ENCODE measurements around the gene TXNL4A. TPM values are rescaled to one million over a fixed set of nuclear protein-coding genes. Genes with fewer than 3 reads are reported as not detected.

The TXNL4A gene
- total RNA-seq, 1 experiment from 2014 or later: 216 TPM

DNA sequence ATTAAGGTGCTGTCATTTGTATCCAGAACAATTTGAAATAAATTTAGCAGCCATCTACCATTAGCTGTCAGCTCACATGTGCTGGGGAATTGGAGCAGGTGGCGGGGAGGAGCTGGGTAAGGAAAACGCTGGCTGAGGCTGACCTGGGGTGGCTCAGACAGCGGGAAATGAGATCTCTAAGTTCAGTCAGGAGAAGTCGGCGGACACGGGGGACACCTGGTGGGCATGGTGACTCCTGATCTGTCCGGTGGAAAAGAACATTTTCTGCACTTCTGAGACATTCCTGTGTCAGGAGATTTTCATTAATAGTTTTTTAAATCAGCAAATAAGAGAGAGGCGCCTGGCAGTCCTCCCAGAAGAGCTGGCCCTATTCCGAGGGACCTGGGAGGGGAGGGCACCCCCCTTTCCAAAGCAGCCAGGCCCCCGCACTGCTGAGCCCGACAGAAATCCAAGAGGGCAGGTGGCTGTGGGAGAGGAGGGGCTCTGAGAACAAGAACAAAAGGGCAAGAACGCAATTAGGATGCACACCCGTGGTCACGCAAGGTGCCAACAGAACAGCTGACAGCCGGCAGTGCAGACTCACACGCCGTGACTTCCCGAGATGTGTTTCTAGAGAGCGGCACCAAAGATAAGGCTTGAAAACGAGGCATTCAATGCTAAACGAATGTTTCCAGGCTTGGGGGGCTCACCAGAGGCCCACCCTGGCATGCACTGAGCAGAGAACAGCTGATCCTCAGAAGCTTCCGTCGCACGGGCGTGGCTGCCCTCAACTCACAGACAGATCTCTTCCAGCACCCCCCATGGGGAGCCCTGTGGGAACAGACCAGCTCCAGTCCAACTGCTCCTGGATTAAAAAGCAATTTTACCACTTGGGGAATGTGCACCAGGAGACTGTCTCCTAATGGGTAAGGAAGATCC lies 63.3 kb downstream of the TXNL4A start:
- CTCF ChIA-PET: no interaction called here
- Histone ChIP-seq H3K4me1 (ENCODE audit: insufficient read depth, low read length, poor library complexity, severe bottlenecking) (no peaks in the 10 kb centered on the region), H3K9me3 (ENCODE audit: low read depth, low read length, poor library complexity, severe bottlenecking) (peaks cover 15% of the 10 kb centered on the region), H3K27ac (ENCODE audit: low read depth, low read length, poor library complexity, severe bottlenecking) (peak overlapping the region; percentile 5), H3K27me3 (replicated peaks; ENCODE audit: insufficient read depth, low read depth, low read length, poor library complexity) (no peaks in the 10 kb centered on the region), H3K4me3 (ENCODE audit: low read depth, low read length, poor library complexity, severe bottlenecking) (no peak overlapping the region), H3K36me3 (ENCODE audit: insufficient read depth, low read length, poor library complexity, severe bottlenecking) (peaks cover 18% of the 10 kb centered on the region)
- POLR2A ChIA-PET (ENCODE audit: low non-redundant PET): no interaction called here
- intact Hi-C loops (cut with micrococcal nuclease; ENCODE audit: unreplicated experiment): no loop called here
- no peak for TF ChIP-seq EZH2 (IDR thresholded peaks at IDR 0.05; ENCODE audit: borderline replicate concordance, low read depth, low read length, poor library complexity, severe bottlenecking)
- no peak for TF ChIP-seq CTCF (conservative IDR thresholded peaks at IDR 0.05; ENCODE audit: low read depth, low read length)
- no peak for DNase-seq (ENCODE audit: low spot score)
- no TSS peak for BruUV-seq (replicated peaks)

GRCh38 chr18:79923896-79924585 lies 64.3 kb downstream of the TXNL4A start:
- ChIA-PET POLR2A (ENCODE audit: low non-redundant PET) (no interaction called here), CTCF (no interaction called here)
- Histone ChIP-seq H3K4me3 (ENCODE audit: low read depth, low read length, poor library complexity, severe bottlenecking) (no peak overlapping the region), H3K27me3 (replicated peaks; ENCODE audit: insufficient read depth, low read depth, low read length, poor library complexity) (no peaks in the 10 kb centered on the region), H3K36me3 (ENCODE audit: insufficient read depth, low read length, poor library complexity, severe bottlenecking) (peaks cover 8% of the 10 kb centered on the region), H3K27ac (ENCODE audit: low read depth, low read length, poor library complexity, severe bottlenecking) (no peak overlapping the region), H3K4me1 (ENCODE audit: insufficient read depth, low read length, poor library complexity, severe bottlenecking) (no peaks in the 10 kb centered on the region), H3K9me3 (ENCODE audit: low read depth, low read length, poor library complexity, severe bottlenecking) (peaks cover 5% of the 10 kb centered on the region)
- BruUV-seq (replicated peaks): no TSS peak
- intact Hi-C loops (cut with micrococcal nuclease; ENCODE audit: unreplicated experiment): no loop called here
- TF ChIP-seq CTCF (conservative IDR thresholded peaks at IDR 0.05; ENCODE audit: low read depth, low read length) (no peak), EZH2 (IDR thresholded peaks at IDR 0.05; ENCODE audit: borderline replicate concordance, low read depth, low read length, poor library complexity, severe bottlenecking) (no peak)
- DNase-seq (ENCODE audit: low spot score): no peak

DNA sequence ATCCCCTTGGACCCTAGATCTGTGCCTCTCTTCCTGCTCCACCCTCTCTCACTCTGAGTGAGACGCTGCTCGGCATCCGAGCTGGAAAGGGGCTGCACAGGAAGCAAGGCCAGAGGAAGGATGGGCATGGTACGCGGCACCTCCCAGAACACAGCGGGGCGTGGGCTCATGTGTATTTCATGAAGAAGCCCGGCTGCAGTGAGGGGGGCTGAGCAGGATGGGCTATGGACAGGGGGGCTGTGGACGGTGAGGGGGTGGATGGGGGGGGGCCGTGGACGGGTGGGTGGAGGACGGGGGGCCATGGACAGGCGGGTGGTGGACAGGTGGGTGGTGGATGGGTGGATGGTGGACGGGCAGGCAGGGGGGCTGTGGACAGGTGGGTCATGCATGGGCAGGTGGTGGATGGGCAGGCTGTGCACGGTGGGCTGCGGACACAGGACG lies 65.4 kb downstream of the TXNL4A start:
- intact Hi-C loops (cut with micrococcal nuclease; ENCODE audit: unreplicated experiment): no loop called here
- H3K36me3 ChIP-seq (ENCODE audit: insufficient read depth, low read length, poor library complexity, severe bottlenecking): peaks cover 4% of the 10 kb centered on the region
- no peaks in the 10 kb centered on the region for H3K4me1 ChIP-seq (ENCODE audit: insufficient read depth, low read length, poor library complexity, severe bottlenecking)
- BruUV-seq (replicated peaks): no TSS peak
- no peak overlapping the region for H3K4me3 ChIP-seq (ENCODE audit: low read depth, low read length, poor library complexity, severe bottlenecking)
- DNase-seq (ENCODE audit: low spot score): no peak
- H3K27ac ChIP-seq (ENCODE audit: low read depth, low read length, poor library complexity, severe bottlenecking): no peak overlapping the region
- H3K27me3 ChIP-seq (replicated peaks; ENCODE audit: insufficient read depth, low read depth, low read length, poor library complexity): no peaks in the 10 kb centered on the region
- ChIA-PET POLR2A (ENCODE audit: low non-redundant PET) (no interaction called here), CTCF (no interaction called here)
- TF ChIP-seq CTCF (conservative IDR thresholded peaks at IDR 0.05; ENCODE audit: low read depth, low read length) (no peak), EZH2 (IDR thresholded peaks at IDR 0.05; ENCODE audit: borderline replicate concordance, low read depth, low read length, poor library complexity, severe bottlenecking) (no peak)
- no peaks in the 10 kb centered on the region for H3K9me3 ChIP-seq (ENCODE audit: low read depth, low read length, poor library complexity, severe bottlenecking)

Measured in A673 (cell line).